H7 (cell line): ENCODE measurements around the gene PCNX2. TPM values are rescaled to one million over a fixed set of nuclear protein-coding genes. Genes with fewer than 3 reads are reported as not detected.

Source experiments
- DNase-seq: peaks from one replicate; pipeline ENCODE4 v3.0.0; 2012
- H3K27me3 ChIP-seq: 2 replicates; pipeline ENCODE4 v1.6.0; 2011; ENCODE audit warnings: mild to moderate bottlenecking, low read length; ENCODE audit not compliant: control insufficient read depth, insufficient read depth
- H3K36me3 ChIP-seq: replicated peaks from 2 replicates; pipeline ENCODE4 v1.5.1; 2011; ENCODE audit warnings: low read length; ENCODE audit not compliant: control insufficient read depth, insufficient read depth
- H3K4me3 ChIP-seq: 2 replicates; pipeline ENCODE4 v1.5.1; 2011; ENCODE audit warnings: low read depth, mild to moderate bottlenecking, control low read depth, low read length, moderate library complexity; ENCODE audit not compliant: insufficient read depth
- total RNA-seq: library from RNA; depleted of rRNA; stranded (reverse); fragments of >200 nt; shearing (Covaris generic); gene quantifications from 2 replicates; pipeline ENCODE4 v1.2.3, GENCODE V29; 2014

Gene PCNX2
- total RNA-seq, 1 experiment from 2014 or later, result 43.8 TPM

GRCh38 chr1:232969799-232970198 is 325.7 kb downstream of the PCNX2 start:
- H3K4me3 ChIP-seq, result no peak overlapping the region
- DNase-seq, result no peak
- H3K36me3 ChIP-seq, result peaks cover 42% of the 10 kb centered on the region
- no peaks in the 10 kb centered on the region for H3K27me3 ChIP-seq

GRCh38 chr1:232968965-232969364 is 326.6 kb downstream of the PCNX2 start:
- no peak for DNase-seq
- H3K4me3 ChIP-seq, result no peak overlapping the region
- no peaks in the 10 kb centered on the region for H3K27me3 ChIP-seq
- peaks cover 42% of the 10 kb centered on the region for H3K36me3 ChIP-seq

GRCh38 chr1:232968391-232968790 is 327.1 kb downstream of the PCNX2 start:
- Histone ChIP-seq H3K27me3 (no peaks in the 10 kb centered on the region), H3K36me3 (peaks cover 41% of the 10 kb centered on the region), H3K4me3 (no peak overlapping the region)
- no peak for DNase-seq

GRCh38 chr1:232966663-232967062 is 328.9 kb downstream of the PCNX2 start:
- no peak for DNase-seq
- H3K4me3 ChIP-seq, result no peak overlapping the region
- H3K27me3 ChIP-seq, result no peaks in the 10 kb centered on the region
- peaks cover 29% of the 10 kb centered on the region for H3K36me3 ChIP-seq

GRCh38 chr1:232965912-232966217 is 329.7 kb downstream of the PCNX2 start:
- H3K4me3 ChIP-seq, result no peak overlapping the region
- DNase-seq, result no peak
- H3K36me3 ChIP-seq, result peaks cover 24% of the 10 kb centered on the region
- H3K27me3 ChIP-seq, result no peaks in the 10 kb centered on the region

GRCh38 chr1:232965124-232965911 is 330.2 kb downstream of the PCNX2 start:
- no peaks in the 10 kb centered on the region for H3K27me3 ChIP-seq
- no peak for DNase-seq
- H3K4me3 ChIP-seq, result no peak overlapping the region
- H3K36me3 ChIP-seq, result peaks cover 19% of the 10 kb centered on the region

GRCh38 chr1:232964601-232965000 is 330.9 kb downstream of the PCNX2 start:
- Histone ChIP-seq H3K4me3 (no peak overlapping the region), H3K36me3 (peaks cover 14% of the 10 kb centered on the region), H3K27me3 (no peaks in the 10 kb centered on the region)
- DNase-seq, result no peak

GRCh38 chr1:232962761-232963745 is 332.5 kb downstream of the PCNX2 start:
- H3K36me3 ChIP-seq, result peaks cover 9% of the 10 kb centered on the region
- no peak for DNase-seq

GRCh38 chr1:232958067-232958466 is 337.5 kb downstream of the PCNX2 start:
- no peak for DNase-seq
- Histone ChIP-seq H3K27me3 (no peaks in the 10 kb centered on the region), H3K4me3 (no peak overlapping the region), H3K36me3 (peaks cover 9% of the 10 kb centered on the region)

More at GRCh38 chr1:232962761-232963745, 332.5 kb downstream of the PCNX2 start:
- Histone ChIP-seq H3K27me3 (no peaks in the 10 kb centered on the region), H3K4me3 (no peak overlapping the region)

- no peak for DNase-seq
- no peak overlapping the region for H3K4me3 ChIP-seq
- peaks cover 9% of the 10 kb centered on the region for H3K36me3 ChIP-seq
- H3K27me3 ChIP-seq, result no peaks in the 10 kb centered on the region
These were observed 339.4 kb downstream of the PCNX2 start for GRCh38 chr1:232956081-232956480.

- H3K36me3 ChIP-seq, result peaks cover 9% of the 10 kb centered on the region
- H3K4me3 ChIP-seq, result no peak overlapping the region
- no peaks in the 10 kb centered on the region for H3K27me3 ChIP-seq
- no peak for DNase-seq
These were observed 340.7 kb downstream of the PCNX2 start for GRCh38 chr1:232954594-232955365.

GRCh38 chr1:232952514-232953499 is 342.7 kb downstream of the PCNX2 start:
- Histone ChIP-seq H3K36me3 (peaks cover 5% of the 10 kb centered on the region), H3K4me3 (no peak overlapping the region), H3K27me3 (no peaks in the 10 kb centered on the region)
- DNase-seq, result peak; percentile 76

- Histone ChIP-seq H3K4me3 (peak overlapping the region; percentile 63), H3K27me3 (no peaks in the 10 kb centered on the region), H3K36me3 (peaks cover 3% of the 10 kb centered on the region)
- DNase-seq, result no peak
These were observed 343.9 kb downstream of the PCNX2 start for GRCh38 chr1:232951605-232952004.
